GM21723 (cell line): Measurements from ENCODE around the gene ARTN.
A peak's percentile ranks its signal among the peaks of the same experiment; 100 is the strongest.

Experiments used
- ATAC-seq: cut with Tn5 transposase; IDR thresholded peaks from one replicate; pipeline ENCODE4 v1.9.1; 2021; ENCODE audit warnings: mild to moderate bottlenecking, moderate library complexity; ENCODE audit not compliant: unreplicated experiment

ARTN gene

DNA sequence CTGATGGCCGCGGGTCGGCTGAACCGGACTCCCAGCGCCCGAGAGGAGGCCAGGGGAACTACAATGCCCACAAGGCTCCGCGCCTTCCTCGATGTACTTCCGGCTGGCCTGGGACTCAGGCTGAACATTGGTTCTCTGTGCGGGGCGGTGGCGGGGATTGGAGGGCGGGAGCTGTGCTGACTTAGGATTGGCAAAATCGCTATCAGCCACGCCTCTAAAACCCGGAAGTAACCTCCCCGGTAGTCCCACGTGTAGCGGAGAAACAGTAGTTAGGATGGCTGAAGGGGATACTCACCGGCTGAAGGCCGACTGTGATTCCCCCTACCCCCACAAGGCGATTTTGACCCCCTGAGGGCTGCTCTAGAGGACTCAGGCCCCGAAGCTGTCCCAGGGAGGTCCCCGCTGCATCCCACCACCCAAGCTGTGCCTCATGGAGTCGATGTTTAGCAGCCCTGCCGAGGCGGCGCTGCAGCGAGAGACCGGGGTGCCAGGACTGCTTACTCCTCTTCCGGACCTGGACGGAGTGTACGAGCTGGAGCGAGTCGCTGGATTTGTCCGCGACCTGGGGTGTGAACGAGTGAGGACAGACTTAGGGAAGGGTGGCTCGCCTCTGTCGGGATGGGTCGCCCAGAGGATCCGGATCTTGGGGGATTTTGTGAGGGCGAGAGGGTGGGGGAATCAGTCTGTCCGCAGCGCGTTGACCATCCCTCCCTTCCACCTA is 36.3 kb downstream of the ARTN start, which contains the start of gene DPH2:
Gene DPH2 (plus strand): TSS at position 265 of the 721 bp plus-strand sequence. CDS start 166 bp downstream, at position 431.
- peak; percentile 70 for ATAC-seq

GRCh38 chr1:43970502-43970901 is 36.9 kb downstream of the ARTN start:
- ATAC-seq, result no peak

DNA sequence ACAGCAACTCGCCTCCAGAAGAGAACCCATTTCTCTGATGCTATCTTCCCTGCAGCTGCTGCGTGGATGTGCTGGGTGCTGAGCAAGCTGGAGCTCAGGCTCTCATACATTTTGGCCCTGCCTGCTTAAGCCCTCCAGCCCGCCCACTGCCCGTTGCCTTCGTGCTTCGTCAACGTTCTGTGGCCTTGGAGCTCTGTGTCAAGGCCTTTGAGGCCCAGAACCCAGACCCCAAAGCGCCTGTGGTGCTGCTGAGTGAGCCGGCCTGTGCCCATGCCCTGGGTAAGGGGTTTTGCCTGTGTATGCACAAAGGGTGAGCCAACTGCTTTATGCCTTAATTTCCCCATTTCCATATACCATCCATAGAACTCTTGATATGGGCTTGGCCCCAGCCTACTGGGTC is 37.3 kb downstream of the ARTN start:
- ATAC-seq, result no peak

DNA sequence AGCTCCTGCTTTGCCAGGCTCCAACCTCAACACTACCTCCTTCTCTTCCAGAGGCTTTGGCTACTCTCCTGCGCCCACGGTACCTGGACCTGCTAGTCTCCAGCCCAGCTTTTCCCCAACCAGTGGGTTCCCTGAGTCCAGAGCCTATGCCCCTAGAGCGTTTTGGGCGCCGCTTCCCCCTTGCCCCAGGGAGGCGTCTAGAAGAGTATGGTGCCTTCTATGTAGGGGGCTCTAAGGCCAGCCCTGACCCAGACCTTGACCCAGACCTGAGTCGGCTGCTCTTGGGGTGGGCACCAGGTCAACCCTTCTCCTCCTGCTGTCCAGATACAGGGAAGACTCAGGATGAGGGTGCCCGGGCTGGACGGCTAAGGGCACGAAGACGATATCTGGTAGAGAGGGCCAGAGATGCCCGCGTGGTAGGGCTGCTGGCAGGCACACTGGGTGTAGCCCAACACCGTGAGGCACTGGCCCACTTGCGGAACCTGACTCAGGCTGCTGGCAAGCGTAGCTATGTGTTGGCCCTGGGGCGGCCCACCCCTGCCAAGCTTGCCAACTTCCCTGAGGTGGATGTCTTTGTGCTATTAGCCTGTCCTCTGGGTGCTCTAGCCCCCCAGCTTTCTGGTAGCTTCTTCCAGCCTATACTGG is 37.9 kb downstream of the ARTN start:
- no peak for ATAC-seq

DNA sequence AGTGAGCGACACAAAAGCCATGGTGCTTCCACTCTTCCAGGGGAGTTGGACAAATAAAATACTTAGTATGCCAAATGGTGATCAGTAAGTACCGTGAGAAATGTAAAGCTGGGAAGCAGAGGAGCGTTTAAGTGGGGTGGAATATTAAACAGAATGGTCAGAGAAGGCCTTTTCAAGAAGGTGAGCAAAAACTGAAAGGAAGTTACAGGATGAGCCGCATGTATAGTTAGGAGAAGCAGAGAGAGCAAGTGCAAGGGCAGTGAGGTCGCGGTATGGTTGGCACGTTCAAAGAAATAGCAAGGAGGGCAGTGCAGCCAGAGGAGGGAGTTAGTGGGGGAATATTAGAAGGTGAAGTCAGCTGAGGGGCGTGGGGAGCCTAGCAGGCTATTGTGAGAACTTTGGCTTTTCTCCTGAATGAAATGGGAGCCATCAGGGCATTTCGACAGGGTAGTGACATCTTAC is 40.4 kb downstream of the ARTN start:
- ATAC-seq, result no peak

DNA sequence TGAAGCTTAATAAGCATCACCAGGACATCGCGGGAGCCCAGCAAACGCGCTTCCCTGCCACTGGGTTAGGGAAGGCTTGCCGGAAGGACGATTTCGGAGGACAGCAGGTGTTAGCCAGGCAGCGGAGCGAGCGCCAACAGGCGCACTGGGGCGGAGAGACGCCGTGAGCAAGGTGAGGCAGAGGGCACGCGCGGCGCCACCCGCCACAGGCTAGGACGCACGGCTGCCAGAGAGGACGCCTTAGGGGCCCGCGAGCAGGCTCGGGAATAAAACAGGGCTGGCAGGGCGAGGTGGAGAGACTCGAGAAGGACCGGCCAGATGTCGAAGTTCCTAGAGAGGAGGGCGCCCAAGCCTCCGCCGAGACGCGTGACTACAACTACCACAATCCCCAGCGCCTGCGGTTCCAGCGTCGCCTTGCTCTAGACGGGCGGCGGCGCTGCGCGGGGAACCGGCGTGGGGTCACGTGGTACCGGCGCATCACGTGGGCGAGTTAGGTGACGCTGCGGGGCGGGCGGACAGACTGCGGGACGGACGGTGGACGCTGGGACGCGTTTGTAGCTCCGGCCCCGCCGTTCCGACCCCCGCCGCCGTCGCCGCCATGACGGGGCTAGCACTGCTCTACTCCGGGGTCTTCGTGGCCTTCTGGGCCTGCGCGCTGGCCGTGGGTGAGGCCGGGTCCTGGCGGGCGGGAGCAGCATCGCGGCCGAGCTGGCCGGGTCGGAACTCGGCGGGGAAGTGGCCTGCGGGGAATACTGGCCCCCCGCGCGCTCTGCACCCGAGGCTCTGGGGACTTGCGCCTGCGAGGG is 41.0 kb downstream of the ARTN start, which contains the start of gene ATP6V0B:
Gene ATP6V0B (plus strand): TSS at position 518 of the 806 bp plus-strand sequence. CDS start 81 bp downstream, at position 599.
- peak; percentile 61 for ATAC-seq

- peak; percentile 3 for ATAC-seq
Measured at GRCh38 chr1:43975249-43975961, 41.8 kb downstream of the ARTN start.

DNA sequence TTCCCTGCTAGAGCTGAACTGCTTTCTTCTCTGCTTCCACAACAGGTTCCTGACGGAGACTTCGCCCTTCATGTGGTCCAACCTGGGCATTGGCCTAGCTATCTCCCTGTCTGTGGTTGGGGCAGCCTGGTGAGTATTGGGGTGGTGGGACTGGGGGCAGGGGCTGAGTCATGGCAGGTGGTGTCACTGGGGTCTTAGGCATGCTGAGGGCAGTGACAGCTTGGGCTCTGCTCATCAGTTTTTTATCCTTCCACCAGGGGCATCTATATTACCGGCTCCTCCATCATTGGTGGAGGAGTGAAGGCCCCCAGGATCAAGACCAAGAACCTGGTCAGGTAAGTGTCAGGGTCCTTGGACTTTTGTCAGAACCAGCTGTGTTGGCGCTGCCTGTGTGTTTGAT is 42.4 kb downstream of the ARTN start:
- no peak for ATAC-seq

DNA sequence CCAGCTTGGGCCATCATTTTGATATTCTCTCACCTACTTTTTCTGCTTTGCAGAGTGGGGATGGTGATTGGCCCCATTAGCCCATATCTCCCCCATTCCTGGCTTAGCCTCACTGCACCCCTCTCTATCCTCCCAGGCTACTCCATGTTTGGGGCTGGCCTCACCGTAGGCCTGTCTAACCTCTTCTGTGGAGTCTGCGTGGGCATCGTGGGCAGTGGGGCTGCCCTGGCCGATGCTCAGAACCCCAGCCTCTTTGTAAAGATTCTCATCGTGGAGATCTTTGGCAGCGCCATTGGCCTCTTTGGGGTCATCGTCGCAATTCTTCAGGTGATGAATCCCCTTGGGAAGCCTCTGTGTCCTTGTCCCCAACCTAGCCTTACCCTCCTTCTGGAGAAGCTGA is 43.3 kb downstream of the ARTN start:
- no peak for ATAC-seq

GRCh38 chr1:43977376-43978263 is 44.0 kb downstream of the ARTN start:
- no peak for ATAC-seq

GRCh38 chr1:43978264-43978550 is 44.6 kb downstream of the ARTN start:
- ATAC-seq, result no peak

- no peak for ATAC-seq
Measured at GRCh38 chr1:43978551-43979260, 45.1 kb downstream of the ARTN start, which contains the start of gene B4GALT2. Gene B4GALT2, plus strand, starts transcription at chr1:43979210. Its CDS starts 1,951 bp downstream, at chr1:43981161.

- ATAC-seq, result no peak
Measured at GRCh38 chr1:43979261-43979527, 45.6 kb downstream of the ARTN start.

DNA sequence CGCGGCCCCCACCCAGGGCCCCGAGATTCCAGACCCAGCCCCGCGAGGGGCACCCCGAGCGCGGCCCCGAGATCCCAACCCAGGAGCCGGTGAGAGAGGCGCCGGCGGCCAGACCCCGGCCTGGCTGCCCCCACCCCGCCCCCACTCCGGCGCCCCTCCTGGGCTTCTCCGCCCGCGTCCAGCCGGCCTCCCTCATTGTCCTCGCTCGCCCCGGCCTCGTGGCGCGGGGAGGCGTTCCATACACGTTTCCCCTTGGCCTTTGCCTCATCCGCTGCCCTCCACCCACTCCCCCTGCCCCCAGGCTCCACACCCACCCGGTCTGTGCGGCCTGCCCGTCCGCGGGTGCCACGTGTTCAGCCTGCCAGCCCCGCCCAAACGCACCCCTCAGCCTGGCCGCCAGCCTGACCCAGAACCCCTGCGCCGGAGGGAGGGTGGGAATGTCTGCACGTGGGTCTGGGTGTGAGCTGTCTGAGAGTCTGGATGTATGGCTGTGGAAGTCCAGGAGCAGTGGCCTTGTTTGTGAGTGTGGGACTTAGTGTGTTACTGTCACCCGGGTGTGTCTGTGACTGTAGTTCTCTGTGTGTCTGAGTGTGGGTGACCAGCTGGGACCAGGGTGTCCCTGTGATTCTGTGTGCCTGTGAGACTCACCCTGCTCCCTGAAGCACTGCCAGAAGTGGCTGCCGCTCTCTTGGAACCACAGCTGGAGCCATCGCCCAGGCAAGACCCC is 46.1 kb downstream of the ARTN start:
- ATAC-seq, result no peak

- ATAC-seq, result no peak
Measured at GRCh38 chr1:43980255-43981134, 46.9 kb downstream of the ARTN start.

GRCh38 chr1:43981135-43981491 is 47.5 kb downstream of the ARTN start:
- ATAC-seq, result no peak

GRCh38 chr1:43981636-43982035 is 48.0 kb downstream of the ARTN start:
- ATAC-seq, result no peak

- ATAC-seq, result no peak
Measured at GRCh38 chr1:43982241-43982640, 48.6 kb downstream of the ARTN start.
